Pancreas (tissue), 10 donors: ENCODE measurements around the gene CRISP3. TPM values are rescaled to one million over a fixed set of nuclear protein-coding genes. Genes with fewer than 3 reads are reported as not detected.
"Not testable (repeated sequence)": the region's sequence is repeated elsewhere in the genome, so short reads cannot be mapped to it uniquely, and the experiment has no call there.

ENCODE experiments used
- ATAC-seq, 4 donors: fragments of 200-7000 bp; cut with Tn5 transposase; one replicate each; pipeline versions ENCODE4 v1.8.0 to v1.9.1; 2020; ENCODE audit warnings: mild to moderate bottlenecking in 4 of 4, moderate library complexity in 4 of 4
- DNase-seq, 6 donors: peaks; one replicate each; pipeline ENCODE4 v3.0.0-alpha.2; 2020
- FAIRE-seq: peaks from 2 replicates; lab custom pipeline; 2012; peaks lifted over from hg19 to GRCh38; lab: Jason Lieb, UNC
- H3K27ac ChIP-seq, 4 donors: fragments of 200-600 bp; sonication (generic); 1 replicate in 3 of 4; 2 replicates in 1 of 4; pipeline versions ENCODE4 v1.5.0 to v1.8.0; 2020
- H3K27me3 ChIP-seq, 4 donors: fragments of 200-600 bp; one replicate each; pipeline ENCODE4 v1.8.0; 2021
- H3K36me3 ChIP-seq, 3 donors: fragments of 200-600 bp; sonication (generic) in 1 of 3; one replicate each; pipeline versions ENCODE4 v1.5.0 to v1.8.0; 2020 to 2021
- H3K4me1 ChIP-seq, 3 donors: fragments of 200-600 bp; one replicate each; pipeline ENCODE4 v1.8.0; 2021
- H3K4me3 ChIP-seq, 4 donors: fragments of 200-600 bp; sonication (generic) in 2 of 4; one replicate each; pipeline versions ENCODE4 v1.5.0 to v1.8.0; 2020 to 2021
- H3K9me3 ChIP-seq, 4 donors: fragments of 200-600 bp; one replicate each; pipeline ENCODE4 v1.8.0; 2021
- CTCF ChIP-seq, 4 donors: fragments of 200-600 bp; sonication (generic) in 3 of 4; IDR thresholded peaks; one replicate each; pipeline versions ENCODE4 v1.5.0 to v1.8.0; 2021; ENCODE audit warnings: antibody characterized with exemption in 4 of 4
- WGBS, 2 donors: extraction: QIAGEN DNeasy Blood & Tissue Kit; methylation state at CpG; one replicate each; pipeline ENCODE4 v1.1.7; 2013; 5-methylcytosine and 5-hydroxymethylcytosine counted together
- intact Hi-C, 3 donors: fragments of 100-400 bp; cut with DNase I; formaldehyde crosslinking; loops; one replicate each; pipeline versions ENCODE4 v1.11.1 to v1.14.2; 2022
- polyA plus RNA-seq, 2 donors: library from polyadenylated mRNA; stranded (reverse); fragments of 200-250 nt; gene quantifications; one replicate each; pipeline ENCODE4 v1.2.3, GENCODE V29; 2013
- total RNA-seq, 6 donors: library from RNA; stranded (reverse); fragmentation: NEBNext Ultra II Directional in 4 of 6; extraction: Animal tissue kit (Norgen Biotek cat#: 25700) in 4 of 6; gene quantifications; one replicate each; pipeline versions ENCODE4 v1.2.1 to v1.2.4, GENCODE V29; 2021 to 2023
- donor health status: healthy with polysubstance abuse.
- donor health status: DM: no; HTN: no; CAD: no; lungs with moderate emphysema.
- donor health status: DM: no; HTN: no; CAD: no.
- donor health status: control.
- donor health status: control.
- donor health status: Bipolar disorder and iron deficiency.
- donor health status: DM: yes; HTN: yes; CAD: no.
- donor health status: DM: no; HTN: no; CAD: no.
- donor health status: DM: no; HTN: no; CAD: no.
- donor health status: DM: yes; HTN: yes; CAD: no.

The CRISP3 gene
- total and polyA plus RNA-seq, 8 donors, result 0.47 to 35.4 (median 7.5) TPM

DNA sequence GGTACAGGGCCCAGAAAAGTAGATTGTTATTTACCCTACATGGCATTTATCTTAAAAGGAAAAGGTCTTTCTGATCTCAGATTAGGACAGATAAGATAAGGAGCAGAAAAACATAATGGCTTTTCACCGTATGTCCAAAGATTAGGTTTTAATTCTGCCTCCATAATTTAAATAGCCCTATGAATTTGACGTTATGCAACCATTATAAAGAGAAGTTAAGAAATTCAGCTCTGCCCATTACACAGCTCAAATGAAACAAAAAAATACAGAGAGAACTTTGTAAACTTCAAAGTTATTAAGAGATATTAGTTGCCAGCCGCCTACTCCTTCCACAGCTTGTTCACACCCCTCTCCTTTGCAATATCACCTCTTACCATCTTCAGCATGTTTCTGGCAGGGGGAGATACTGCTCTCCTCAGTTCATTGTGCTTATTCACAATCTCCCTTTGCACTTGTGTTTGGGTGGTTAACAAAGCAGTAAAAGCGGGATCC lies 8.1 kb downstream of the CRISP3 start:
- Histone ChIP-seq H3K4me3 (no peak overlapping the region), H3K36me3 (no peaks in the 10 kb centered on the region), H3K4me1 (peaks cover 0 to 6% (median 0%) of the 10 kb centered on the region in 3 donors), H3K27ac (no peak overlapping the region), H3K27me3 (no peaks in the 10 kb centered on the region), H3K9me3 (no peaks in the 10 kb centered on the region)
- DNase-seq, result no peak
- no peak for ATAC-seq
- intact Hi-C loops, result no loop called here
- 45 to 46% methylated on average over 4 of the region's 4 CpGs for WGBS, 2 donors
- no peak for FAIRE-seq
- no peak for TF ChIP-seq CTCF (IDR thresholded peaks at IDR 0.05)

- 56 to 72% methylated on average over 2 of the region's 2 CpGs for WGBS, 2 donors
- ATAC-seq (no peak), DNase-seq (no peak), FAIRE-seq (no peak)
- no peak overlapping the region for H3K4me3 ChIP-seq
- no peak overlapping the region for H3K27ac ChIP-seq
- H3K27me3 ChIP-seq, result no peaks in the 10 kb centered on the region
- no peak for TF ChIP-seq CTCF (IDR thresholded peaks at IDR 0.05)
- intact Hi-C loops, result no loop called here
- H3K36me3 ChIP-seq, result no peaks in the 10 kb centered on the region
- H3K4me1 ChIP-seq, result peaks cover 0 to 6% (median 0%) of the 10 kb centered on the region in 3 donors
- H3K9me3 ChIP-seq, result no peaks in the 10 kb centered on the region
These were observed 10.5 kb downstream of the CRISP3 start for GRCh38 chr6:49733680-49734079.

GRCh38 chr6:49732781-49733180 lies 11.4 kb downstream of the CRISP3 start:
- FAIRE-seq, result no peak
- Histone ChIP-seq H3K27ac (no peak overlapping the region), H3K9me3 (no peaks in the 10 kb centered on the region), H3K27me3 (no peaks in the 10 kb centered on the region), H3K4me3 (no peak overlapping the region), H3K36me3 (no peaks in the 10 kb centered on the region), H3K4me1 (peaks cover 0 to 6% (median 0%) of the 10 kb centered on the region in 3 donors)
- intact Hi-C loops, result no loop called here
- no peak for TF ChIP-seq CTCF (IDR thresholded peaks at IDR 0.05)
- 63 to 67% methylated on average over 3 of the region's 3 CpGs for WGBS, 2 donors
- ATAC-seq, result no peak
- DNase-seq, result no peak

GRCh38 chr6:49730251-49730650 lies 13.9 kb downstream of the CRISP3 start:
- DNase-seq (no peak), FAIRE-seq (no peak), ATAC-seq (no peak)
- Histone ChIP-seq H3K27me3 (no peaks in the 10 kb centered on the region), H3K36me3 (no peaks in the 10 kb centered on the region), H3K4me3 (no peak overlapping the region), H3K27ac (no peak overlapping the region), H3K4me1 (peaks cover 0 to 1% (median 0%) of the 10 kb centered on the region in 3 donors), H3K9me3 (no peaks in the 10 kb centered on the region)
- intact Hi-C loops, result no loop called here
- no peak for TF ChIP-seq CTCF (IDR thresholded peaks at IDR 0.05)

DNA sequence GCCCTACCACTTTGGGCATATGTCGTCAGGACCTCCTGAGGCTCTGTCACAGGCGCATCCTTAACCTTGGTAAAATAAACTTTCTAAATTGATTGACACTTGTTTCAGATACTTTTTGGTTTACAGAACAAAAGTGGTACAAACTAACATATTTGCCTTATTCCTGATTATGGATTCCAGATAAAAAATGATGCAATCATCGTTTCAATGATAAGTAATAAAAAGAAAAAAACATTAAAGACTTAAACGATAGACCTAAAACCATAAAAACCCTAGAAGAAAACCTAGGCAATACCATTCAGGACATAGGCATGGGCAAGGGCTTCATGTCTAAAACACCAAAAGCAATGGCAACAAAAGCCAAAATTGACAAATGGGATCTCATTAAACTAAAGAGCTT lies 20.3 kb downstream of the CRISP3 start:
- 61 to 80% methylated on average over 4 of the region's 4 CpGs for WGBS, 2 donors

More for the DNA sequence above, 20.3 kb downstream of the CRISP3 start:
- ATAC-seq, intact Hi-C loops, H3K4me1 ChIP-seq, H3K27me3 ChIP-seq, FAIRE-seq, H3K36me3 ChIP-seq, H3K9me3 ChIP-seq, H3K4me3 ChIP-seq, H3K27ac ChIP-seq, DNase-seq: not testable (repeated sequence)
